Lower leg skin (tissue), 4 donors: Measurements from ENCODE around the gene ZBTB4. TPM values are rescaled to one million over a fixed set of nuclear protein-coding genes. Genes with fewer than 3 reads are reported as not detected.

Source experiments
- DNase-seq, 2 donors: peaks; one replicate each; pipeline ENCODE4 v3.0.0-alpha.2; 2019; ENCODE audit warnings: low spot score in 2 of 2
- H3K4me3 ChIP-seq: fragments of 200-600 bp; sonication (generic); 2 replicates; pipeline ENCODE4 v1.5.1; 2017; ENCODE audit warnings: mild to moderate bottlenecking, low read depth; ENCODE audit not compliant: poor library complexity, severe bottlenecking
- CTCF ChIP-seq, 3 donors: fragments of 450-650 bp; IDR thresholded peaks; one replicate each; pipeline ENCODE4 v1.5.1; 2016; ENCODE audit warnings: antibody characterized with exemption in 3 of 3, mild to moderate bottlenecking in 3 of 3, moderate library complexity in 2 of 3
- POLR2A ChIP-seq, 2 donors: fragments of 450-650 bp; IDR thresholded peaks; one replicate each; pipeline ENCODE4 v1.6.1; 2016 to 2017; ENCODE audit warnings: antibody characterized with exemption in 2 of 2, mild to moderate bottlenecking in 1 of 2, moderate library complexity in 1 of 2
- WGBS, 2 donors: methylation state at CpG; one replicate each; pipeline ENCODE4 v1.1.5; 2018; 5-methylcytosine and 5-hydroxymethylcytosine counted together
- intact Hi-C: fragments of 100-400 bp; cut with DNase I; formaldehyde crosslinking; loops from one replicate; pipeline ENCODE4 v1.15.0; 2023; ENCODE audit warnings: low total_unique reads
- total RNA-seq, 4 donors: library from RNA; depleted of rRNA; stranded (reverse); fragments of >200 nt; gene quantifications; one replicate each; pipeline ENCODE4 v1.1.0, GENCODE V29; 2016

ZBTB4 gene
- total RNA-seq, 4 donors from 2014 or later: 40.4 to 52.3 (median 47.7) TPM

DNA sequence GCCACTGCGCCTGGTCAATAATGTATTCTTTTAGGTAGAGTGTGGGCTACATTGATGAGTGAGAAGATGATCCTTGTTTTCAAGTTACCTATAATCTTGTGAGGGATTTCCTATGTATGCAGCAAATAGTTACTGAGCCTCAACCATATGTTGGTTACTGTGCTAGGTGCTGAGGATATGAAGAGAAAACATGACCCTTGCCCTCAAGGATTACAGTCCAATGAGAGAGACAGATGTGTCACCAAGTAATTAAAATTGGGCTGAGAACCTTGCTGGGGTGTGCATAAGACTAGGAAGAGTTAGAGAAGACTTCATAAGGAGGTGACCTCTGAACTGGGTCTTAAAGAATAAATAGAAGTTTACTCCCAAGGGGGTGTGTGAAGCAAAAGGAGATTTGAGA lies 12.2 kb upstream of the ZBTB4 start:
- H3K4me3 ChIP-seq: no peak overlapping the region
- intact Hi-C loops: loop anchor here (10.0 kb wide), 1 partner anchor 63 kb away; the partner anchor contains the start of gene TNFSF13
- 96 to 100% methylated on average over 1 of the region's 1 CpG for WGBS, 2 donors
- no peak for DNase-seq
- no peak for TF ChIP-seq CTCF (IDR thresholded peaks at IDR 0.05)
- TF ChIP-seq POLR2A (IDR thresholded peaks at IDR 0.05): no peak

DNA sequence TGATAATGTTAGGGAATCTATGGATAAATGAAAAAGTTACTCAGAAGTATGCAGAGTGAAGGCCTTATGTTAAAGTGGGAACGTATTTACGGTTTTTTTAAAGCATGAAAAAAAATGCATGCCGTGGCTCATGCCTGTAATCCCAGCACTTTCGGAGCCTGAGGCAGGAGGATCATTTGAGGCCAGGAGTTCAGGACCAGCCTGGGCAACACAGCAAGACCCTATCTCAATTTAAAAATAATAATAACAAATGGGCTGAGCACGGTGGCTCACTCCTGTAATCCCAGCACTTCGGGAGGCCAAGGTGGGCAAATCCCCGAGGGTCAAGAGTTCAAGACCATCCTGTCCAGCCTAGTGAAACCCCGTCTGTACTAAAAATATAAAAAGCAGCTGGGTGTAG lies 10.7 kb upstream of the ZBTB4 start:
- no peak overlapping the region for H3K4me3 ChIP-seq
- TF ChIP-seq CTCF (IDR thresholded peaks at IDR 0.05) (no peak), POLR2A (IDR thresholded peaks at IDR 0.05) (no peak)
- intact Hi-C loops: loop anchor here (10.0 kb wide), 1 partner anchor 65 kb away; the partner anchor contains the start of gene TNFSF13
- WGBS, 2 donors: 72 to 73% methylated on average over 8 of the region's 8 CpGs
- no peak for DNase-seq

DNA sequence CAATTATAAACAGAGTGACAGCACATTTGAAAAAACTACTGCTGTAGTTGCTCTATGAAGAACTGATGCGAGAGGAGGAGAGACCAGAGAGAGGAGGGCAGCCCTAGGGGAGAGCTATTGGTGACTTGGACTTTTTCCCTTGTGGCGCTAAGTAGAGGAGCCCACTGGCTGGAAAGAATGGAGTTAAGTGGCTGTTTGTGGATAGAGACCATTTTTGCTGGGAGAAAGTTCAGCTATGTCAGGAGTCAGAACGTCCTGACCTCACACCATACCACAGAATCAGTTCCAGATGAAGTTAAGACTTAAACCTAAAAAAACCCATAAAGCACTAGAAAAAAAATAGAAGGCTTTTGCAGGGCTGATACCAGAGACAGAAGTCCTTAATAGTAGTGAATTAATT lies 6.8 kb upstream of the ZBTB4 start:
- TF ChIP-seq CTCF (IDR thresholded peaks at IDR 0.05) (no peak), POLR2A (IDR thresholded peaks at IDR 0.05) (no peak)
- intact Hi-C loops: no loop called here
- no peak for DNase-seq

GRCh38 chr17:7484919-7485377 lies 5.5 kb upstream of the ZBTB4 start:
- H3K4me3 ChIP-seq: peak overlapping the region; percentile 33
- TF ChIP-seq CTCF (IDR thresholded peaks at IDR 0.05) (no peak), POLR2A (IDR thresholded peaks at IDR 0.05) (no peak)
- no peak for DNase-seq
- intact Hi-C loops: no loop called here
- WGBS, 2 donors: 0% methylated on average over 17 to 19 of the region's 19 CpGs

More for the DNA sequence above, 6.8 kb upstream of the ZBTB4 start:
- WGBS, 2 donors: 27% methylated on average over 3 of the region's 3 CpGs
- no peak overlapping the region for H3K4me3 ChIP-seq

DNA sequence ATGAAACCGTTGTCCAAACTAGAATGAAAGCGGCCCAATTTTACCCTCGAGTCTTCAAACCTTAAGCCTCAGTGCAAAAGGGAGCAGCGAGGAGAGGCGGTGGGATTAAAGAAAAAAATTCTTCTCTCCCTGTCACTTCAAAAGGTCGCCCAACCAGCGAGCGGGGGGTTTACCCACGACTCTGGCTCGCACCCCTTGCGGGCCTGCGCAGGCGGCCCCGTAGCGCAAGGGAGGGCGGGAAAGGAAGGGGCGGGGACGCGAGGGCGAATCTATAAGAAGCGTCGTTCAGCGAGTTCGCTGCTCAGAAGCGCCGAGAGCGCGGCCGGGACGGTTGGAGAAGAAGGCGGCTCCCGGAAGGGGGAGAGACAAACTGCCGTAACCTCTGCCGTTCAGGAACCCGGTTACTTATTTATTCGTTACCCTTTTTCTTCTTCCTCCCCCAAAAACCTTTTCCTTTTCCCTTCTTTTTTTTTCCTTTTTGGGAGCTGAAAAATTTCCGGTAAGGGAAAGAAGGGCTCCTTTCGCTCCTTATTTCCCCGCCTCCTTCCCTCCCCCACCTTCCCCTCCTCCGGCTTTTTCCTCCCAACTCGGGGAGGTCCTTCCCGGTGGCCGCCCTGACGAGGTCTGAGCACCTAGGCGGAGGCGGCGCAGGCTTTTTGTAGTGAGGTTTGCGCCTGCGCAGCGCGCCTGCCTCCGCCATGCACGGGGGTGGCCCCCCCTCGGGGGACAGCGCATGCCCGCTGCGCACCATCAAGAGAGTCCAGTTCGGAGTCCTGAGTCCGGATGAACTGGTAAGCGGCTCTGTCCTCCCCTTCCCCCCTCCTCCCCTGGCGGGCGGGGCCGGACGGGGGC lies 4.9 kb upstream of the ZBTB4 start, which contains the start of gene POLR2A:
POLR2A (plus strand) TSS at position 300 of the 852 bp plus-strand sequence.
- intact Hi-C loops: no loop called here
- peak; percentile 96 to 99 for DNase-seq
- WGBS, 2 donors: 0% methylated on average over 58 to 60 of the region's 64 CpGs
- peak in 1 of 2 donors; percentile 100 for TF ChIP-seq POLR2A (IDR thresholded peaks at IDR 0.05)
- TF ChIP-seq CTCF (IDR thresholded peaks at IDR 0.05): no peak
- H3K4me3 ChIP-seq: peak within 1 kb of the TSS; percentile 71
